Esophagus muscularis mucosa (tissue), 4 donors: ENCODE results near the gene CRYBB2.

Experiments used
- CTCF ChIP-seq, 3 experiments: fragments of 200-600 bp in 2 of 3; fragments of 450-650 bp in 1 of 3; sonication (generic) in 2 of 3; IDR thresholded peaks; one replicate each; pipeline ENCODE4 v1.5.1; 2017 to 2019; ENCODE audit warnings: antibody characterized with exemption in 3 of 3, mild to moderate bottlenecking in 2 of 3, moderate library complexity in 1 of 3
- EP300 ChIP-seq: sonication (generic); formaldehyde crosslinking; IDR thresholded peaks from one replicate; pipeline ENCODE4 v1.6.1; 2017; ENCODE audit warnings: antibody characterized with exemption
- POLR2AphosphoS5 ChIP-seq, 2 donors: sonication (generic); formaldehyde crosslinking; IDR thresholded peaks; one replicate each; pipeline ENCODE4 v1.6.1; 2017; ENCODE audit warnings: antibody characterized with exemption in 2 of 2

DNA sequence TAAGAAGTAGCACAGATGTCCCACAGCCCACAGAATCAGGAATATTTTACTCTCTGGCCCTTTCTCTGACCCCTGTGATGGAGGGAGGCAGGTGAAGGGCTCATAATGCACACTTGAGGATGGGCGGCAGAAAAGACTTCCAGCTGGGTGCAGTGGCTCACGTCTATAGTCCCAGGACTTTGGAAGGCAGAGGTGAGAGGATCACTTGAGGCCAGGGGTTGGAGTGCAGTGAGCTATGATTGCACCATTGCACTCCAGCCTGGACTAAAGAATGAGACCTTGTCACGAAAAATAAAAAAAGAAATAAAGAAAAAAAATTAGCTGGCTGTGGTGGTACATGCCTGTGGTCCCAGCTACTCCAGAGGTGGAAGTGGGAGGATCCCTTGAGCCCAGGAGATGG, 33.3 kb upstream of the CRYBB2 start:
- TF ChIP-seq CTCF (IDR thresholded peaks at IDR 0.05) (no peak), POLR2AphosphoS5 (IDR thresholded peaks at IDR 0.05) (no peak), EP300 (no peak)
